NCI-H187 (cell line): ENCODE measurements around the gene DMBX1.

Source experiments
- DNase-seq, 2 experiments: peaks; one replicate each; lab custom pipeline; 2025; lab: John Stamatoyannopoulos, UW

Gene DMBX1

GRCh38 chr1:46483589-46483988 is 6.0 kb upstream of the DMBX1 start:
- no peak for DNase-seq

- DNase-seq = no peak
These were observed 4.7 kb upstream of the DMBX1 start for GRCh38 chr1:46484783-46485490.

GRCh38 chr1:46485564-46486431 is 3.8 kb upstream of the DMBX1 start:
- no peak for DNase-seq

DNA sequence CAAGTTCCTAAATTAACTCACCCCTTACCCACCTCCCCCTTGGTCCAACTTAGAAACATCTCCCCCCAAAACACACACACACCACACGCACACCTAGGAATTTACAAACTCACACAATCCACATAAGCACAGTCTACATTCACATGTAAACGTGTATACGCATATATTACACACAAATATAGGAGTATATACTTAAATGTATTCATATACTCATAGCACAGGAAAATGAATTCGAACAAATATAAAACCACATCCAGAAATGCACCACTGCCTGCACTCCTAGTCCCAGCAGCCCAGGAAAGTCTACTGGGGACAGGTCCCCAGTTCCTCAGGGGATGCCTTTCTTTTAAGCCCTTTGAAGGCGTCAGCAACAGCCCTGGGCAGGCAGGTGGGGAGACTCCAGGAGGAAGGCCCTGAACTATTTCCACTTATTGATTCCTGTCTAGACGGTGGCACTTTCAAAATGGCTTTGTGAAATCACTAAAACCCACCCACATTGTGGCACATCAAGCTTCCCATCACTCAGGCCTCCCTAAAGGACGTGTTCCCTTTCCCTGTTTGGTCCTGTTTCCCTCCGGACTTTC is 3.1 kb upstream of the DMBX1 start:
- DNase-seq = no peak

GRCh38 chr1:46487818-46488218 is 1.8 kb upstream of the DMBX1 start:
- no peak for DNase-seq

GRCh38 chr1:46488343-46489168 is 1.1 kb upstream of the DMBX1 start:
- no peak for DNase-seq

DNA sequence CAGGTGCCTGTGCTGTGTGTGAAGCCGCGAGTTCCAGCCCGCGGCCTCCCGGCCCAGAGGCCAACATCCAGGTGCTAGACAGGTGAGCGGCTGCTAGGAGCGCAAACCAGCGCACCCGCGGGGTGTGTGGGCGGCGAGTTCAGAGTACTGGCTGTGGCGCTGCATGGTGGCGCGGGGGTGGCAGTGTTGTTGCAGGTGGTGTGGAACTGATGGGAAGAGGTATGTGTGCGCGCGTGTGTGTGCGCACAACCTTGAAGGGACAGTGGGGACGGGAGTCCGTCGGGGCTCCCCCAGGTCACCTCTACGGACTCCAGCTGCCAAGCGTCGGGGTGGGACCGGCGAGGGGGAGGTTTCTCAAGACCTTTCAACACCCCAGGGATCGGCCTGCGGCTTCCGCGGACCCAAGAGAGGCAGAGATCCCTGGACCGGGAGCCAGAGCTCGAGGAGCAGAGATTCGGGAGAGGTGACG is 433 bp upstream of the DMBX1 start:
- DNase-seq = no peak

- no peak for DNase-seq
These were observed 695 bp downstream of the DMBX1 start for GRCh38 chr1:46490406-46490655.

DNA sequence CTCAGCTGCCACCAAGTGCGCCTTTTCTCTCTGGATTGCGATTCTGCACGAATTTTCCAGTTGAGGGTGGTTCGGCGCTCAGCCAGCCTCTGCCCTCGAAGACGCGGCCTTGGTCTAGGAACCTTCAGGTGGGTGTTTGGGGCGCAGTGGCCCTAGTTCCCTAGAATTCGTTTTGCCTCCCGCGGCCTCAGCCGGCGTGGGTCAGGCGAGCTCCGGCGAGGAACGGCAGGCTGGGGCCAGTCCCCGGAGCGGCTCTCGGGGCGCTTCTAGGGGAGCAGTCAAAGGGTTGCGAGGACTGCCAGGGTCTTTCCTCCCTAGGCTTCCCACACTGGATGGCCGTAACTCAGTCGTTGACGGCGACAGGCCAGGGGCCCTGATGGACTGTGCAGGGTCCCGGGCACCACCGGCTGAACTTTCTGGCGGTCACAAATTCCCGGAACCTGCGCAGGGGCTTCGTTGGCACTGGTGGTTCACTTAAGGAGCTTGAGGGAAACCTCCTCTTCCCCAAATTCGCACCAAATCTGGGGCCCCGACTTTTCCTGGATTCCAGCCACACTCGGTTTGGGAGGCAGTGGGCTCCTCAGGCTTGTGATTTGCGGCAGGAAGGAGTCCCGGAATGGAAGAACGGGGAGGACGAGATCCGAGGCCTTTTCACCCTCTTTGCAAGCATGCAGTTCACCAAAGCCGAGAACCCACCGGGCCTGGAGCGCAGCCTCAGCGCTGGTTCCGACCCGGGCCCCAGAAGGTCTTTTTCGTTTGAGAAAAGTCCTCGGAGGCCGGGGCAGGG is 1.2 kb downstream of the DMBX1 start:
- no peak for DNase-seq

- no peak for DNase-seq
These were observed 2.0 kb downstream of the DMBX1 start for GRCh38 chr1:46491443-46492268.

- DNase-seq = no peak
These were observed 2.7 kb downstream of the DMBX1 start for GRCh38 chr1:46492269-46492853.

- DNase-seq = no peak
These were observed 3.2 kb downstream of the DMBX1 start for GRCh38 chr1:46492871-46493270.

- DNase-seq = no peak
These were observed 3.8 kb downstream of the DMBX1 start for GRCh38 chr1:46493316-46494032.

- DNase-seq = no peak
These were observed 5.3 kb downstream of the DMBX1 start for GRCh38 chr1:46494910-46495309.

DNA sequence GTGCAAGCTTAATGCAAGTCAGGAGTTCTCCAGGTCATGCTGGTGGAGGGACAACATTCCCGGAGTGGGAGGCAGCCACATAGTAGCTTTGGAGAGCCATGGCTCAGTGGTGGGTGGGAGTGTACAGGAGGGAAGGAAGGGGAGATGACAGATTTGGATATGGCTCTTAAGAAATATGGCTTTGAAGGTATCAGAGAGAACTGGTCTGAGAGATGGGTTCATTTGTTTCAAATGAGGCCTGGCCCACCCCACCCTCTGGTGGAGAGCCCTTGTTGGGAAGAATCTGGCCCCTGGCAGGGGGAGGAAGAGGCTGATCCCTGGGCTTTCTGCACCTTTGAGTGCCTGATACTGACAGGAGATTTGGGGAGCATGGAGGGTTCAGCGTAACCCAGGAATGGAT is 6.1 kb downstream of the DMBX1 start:
- no peak for DNase-seq

DNA sequence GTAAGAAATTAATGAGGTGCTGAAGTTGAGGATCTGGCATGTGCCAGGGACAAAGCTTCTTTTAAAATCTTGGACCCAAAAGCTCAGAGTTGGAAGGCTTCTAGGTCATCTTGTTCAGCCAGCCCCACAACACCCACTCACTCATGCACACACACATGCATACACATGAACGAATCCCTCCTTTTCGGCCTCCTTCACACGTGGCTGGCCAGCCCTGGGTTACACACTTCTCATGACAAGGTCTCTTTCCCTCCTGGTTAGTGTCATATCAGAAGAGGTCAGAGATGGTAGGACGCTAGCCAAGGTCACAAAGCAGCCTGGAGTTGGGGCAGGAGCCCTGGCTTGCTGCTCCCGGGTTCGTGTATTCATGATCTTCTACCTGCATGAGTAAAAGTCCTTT is 6.9 kb downstream of the DMBX1 start:
- no peak for DNase-seq

- DNase-seq = no peak
These were observed 7.4 kb downstream of the DMBX1 start for GRCh38 chr1:46497020-46497419.

DNA sequence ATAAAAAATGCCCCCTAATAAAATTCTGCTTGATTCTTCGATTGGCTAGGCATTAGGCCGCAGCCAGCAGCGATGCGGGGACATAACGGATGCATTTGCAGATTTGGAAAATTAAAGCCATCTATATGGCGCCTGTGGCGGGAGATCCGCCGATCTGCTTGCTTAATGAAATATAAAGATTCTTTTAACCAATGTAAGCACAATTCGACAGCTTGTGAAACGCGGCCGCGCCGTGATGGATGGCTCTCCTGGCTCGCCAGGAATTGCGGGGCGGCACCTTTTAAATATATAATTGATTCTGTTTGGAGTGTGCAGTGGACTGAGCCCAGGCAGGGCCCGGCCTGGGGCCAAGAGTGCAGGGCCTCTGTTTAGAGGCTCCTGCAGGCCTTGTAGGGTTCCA is 8.0 kb downstream of the DMBX1 start:
- DNase-seq = no peak

DNA sequence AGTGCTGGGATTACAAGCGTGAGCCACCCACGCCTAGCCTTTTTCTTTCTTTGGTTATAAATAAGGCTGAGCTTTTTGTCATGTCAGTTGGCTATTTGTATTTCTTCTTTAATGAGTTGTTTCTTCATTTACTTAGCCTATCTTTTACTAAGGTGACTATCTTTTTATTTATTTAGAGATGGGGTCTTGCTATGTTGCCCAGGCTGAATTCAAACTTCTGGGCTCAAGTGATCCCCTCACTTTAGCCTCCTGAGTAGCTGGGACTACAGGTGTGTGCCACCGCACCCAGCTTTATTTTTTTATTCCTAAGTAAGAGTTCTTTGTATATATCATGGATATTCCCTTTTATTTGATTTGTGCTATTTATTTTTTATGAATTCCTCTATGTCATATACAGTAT is 11.9 kb downstream of the DMBX1 start:
- no peak for DNase-seq

GRCh38 chr1:46503421-46503820 is 13.8 kb downstream of the DMBX1 start:
- no peak for DNase-seq
